ENCODE data around the gene HEYL.

Gene HEYL

DNA sequence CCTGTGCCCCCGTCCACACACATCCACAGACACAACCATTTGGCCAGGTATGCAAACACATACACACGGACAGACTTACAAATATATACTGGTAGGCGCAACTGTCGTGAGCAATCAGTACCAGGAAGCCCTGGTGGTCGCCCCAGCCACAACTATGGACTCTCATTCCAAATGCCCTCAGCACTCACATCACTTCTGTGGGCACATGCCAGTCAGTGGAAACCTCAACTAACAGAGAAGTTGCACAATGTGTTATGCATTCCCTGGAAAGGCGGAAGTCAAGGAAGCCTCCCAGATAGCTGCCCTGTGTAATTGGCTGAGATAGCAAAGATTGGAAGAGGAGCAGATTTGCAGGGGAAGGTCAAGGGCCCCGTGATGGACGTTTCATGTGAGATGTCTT is 1.4 kb upstream of the HEYL start:
- in situ Hi-C loops (cut with MboI; ENCODE audit: low pct_unique_long_range_greater_than_20kb, low sequenced_read_pairs, unreplicated experiment), result no loop called here
- no peak for TF ChIP-seq CTCF (IDR thresholded peaks at IDR 0.05; ENCODE audit: extremely low read depth, insufficient read depth, missing control alignments)

DNA sequence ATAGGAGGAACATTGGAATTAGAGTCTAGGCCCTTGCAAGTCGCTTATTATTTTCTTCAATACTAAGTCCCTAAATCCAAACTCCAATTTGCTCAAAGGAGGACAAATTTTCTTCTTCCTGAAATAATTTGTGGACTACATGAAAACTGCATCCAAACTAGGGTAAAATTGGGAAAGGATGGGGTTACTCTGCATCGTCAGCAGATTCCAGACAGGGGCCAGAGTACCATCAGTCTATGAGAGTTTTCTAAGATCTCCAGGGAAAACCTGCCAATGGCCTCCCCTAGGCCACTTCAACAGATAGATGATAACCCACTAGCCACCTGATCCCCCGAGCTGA is 508 bp downstream of the HEYL start:
- in situ Hi-C loops (cut with MboI; ENCODE audit: low pct_unique_long_range_greater_than_20kb, low sequenced_read_pairs, unreplicated experiment), result no loop called here
- TF ChIP-seq CTCF (IDR thresholded peaks at IDR 0.05; ENCODE audit: extremely low read depth, insufficient read depth, missing control alignments), result no peak
- no peak for DNase-seq (ENCODE audit: low spot score)

More for the DNA sequence above, 1.4 kb upstream of the HEYL start:
- no peak for DNase-seq (ENCODE audit: low spot score)

- no peak for DNase-seq (ENCODE audit: low spot score)
- in situ Hi-C loops (cut with MboI; ENCODE audit: low pct_unique_long_range_greater_than_20kb, low sequenced_read_pairs, unreplicated experiment), result no loop called here
- TF ChIP-seq CTCF (IDR thresholded peaks at IDR 0.05; ENCODE audit: extremely low read depth, insufficient read depth, missing control alignments), result no peak
These were observed 2.1 kb downstream of the HEYL start for GRCh38 chr1:39637361-39637760.

- in situ Hi-C loops (cut with MboI; ENCODE audit: low pct_unique_long_range_greater_than_20kb, low sequenced_read_pairs, unreplicated experiment), result no loop called here
- DNase-seq (ENCODE audit: low spot score), result no peak
- no peak for TF ChIP-seq CTCF (IDR thresholded peaks at IDR 0.05; ENCODE audit: extremely low read depth, insufficient read depth, missing control alignments)
These were observed 3.6 kb downstream of the HEYL start for GRCh38 chr1:39635871-39636210.

DNA sequence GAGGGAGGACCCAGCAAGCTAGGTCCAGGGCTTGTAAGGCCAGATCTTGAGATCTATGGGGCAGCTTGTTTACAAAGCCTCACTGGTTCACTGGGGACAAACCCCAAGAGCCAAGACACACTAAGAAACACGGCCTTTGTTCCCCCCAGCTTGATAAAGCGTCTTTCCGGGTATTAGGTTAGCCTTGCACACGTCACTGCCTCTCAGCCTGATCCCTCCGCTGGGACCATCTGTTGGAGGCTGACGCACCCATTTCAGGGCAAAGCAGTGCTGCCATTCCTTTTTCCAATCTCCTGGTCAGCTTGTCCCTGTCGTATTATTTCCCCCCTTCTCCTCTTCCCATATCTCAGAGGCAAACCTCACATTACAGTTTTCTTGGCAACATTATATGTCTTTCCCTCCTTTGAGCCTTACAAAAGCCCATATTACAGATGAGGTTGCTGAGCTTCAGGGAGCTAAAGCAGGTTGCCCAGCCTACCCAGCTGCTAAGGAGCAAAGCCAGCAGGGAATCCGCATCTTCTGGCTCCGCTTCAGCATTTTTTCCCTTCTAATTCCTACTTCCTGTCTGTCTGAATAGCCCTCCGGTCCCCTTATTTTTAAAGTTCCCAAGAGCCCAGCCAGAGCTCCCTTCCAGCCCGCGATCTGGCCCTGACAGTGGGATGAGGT is 4.1 kb downstream of the HEYL start:
- DNase-seq (ENCODE audit: low spot score), result no peak
- no peak for TF ChIP-seq CTCF (IDR thresholded peaks at IDR 0.05; ENCODE audit: extremely low read depth, insufficient read depth, missing control alignments)
- in situ Hi-C loops (cut with MboI; ENCODE audit: low pct_unique_long_range_greater_than_20kb, low sequenced_read_pairs, unreplicated experiment), result no loop called here

- in situ Hi-C loops (cut with MboI; ENCODE audit: low pct_unique_long_range_greater_than_20kb, low sequenced_read_pairs, unreplicated experiment), result no loop called here
- no peak for DNase-seq (ENCODE audit: low spot score)
- TF ChIP-seq CTCF (IDR thresholded peaks at IDR 0.05; ENCODE audit: extremely low read depth, insufficient read depth, missing control alignments), result no peak
These were observed 6.0 kb downstream of the HEYL start for GRCh38 chr1:39633422-39633821.
